Measurements from ENCODE around the gene MAFG. TPM values are rescaled to one million over a fixed set of nuclear protein-coding genes. Genes with fewer than 3 reads are reported as not detected.

The MAFG gene
- polyA plus RNA-seq, 1 of the 3 experiments (the other 2 are of a cell fraction): 38.7 TPM

- TF ChIP-seq TCF12 (IDR thresholded peaks at IDR 0.05) (peak; percentile 40; the same call in 1 of the 2 replicates), EZH2phosphoT487 (IDR thresholded peaks at IDR 0.05; ENCODE audit: borderline replicate concordance, low read depth) (no peak), FOSL2 (IDR thresholded peaks at IDR 0.05; ENCODE audit: borderline replicate concordance, low read depth) (peak; percentile 52; the same call in 1 of the 2 replicates), MXI1 (IDR thresholded peaks at IDR 0.05; ENCODE audit: low read depth, low read length) (no peak), MAX (IDR thresholded peaks at IDR 0.05; ENCODE audit: low read depth) (0 out of 2 replicates have a peak, but pooled peaks have one; percentile 19), FOXJ3 (CRISPR knock-in tag; IDR thresholded peaks at IDR 0.05) (no peak)
- TF ChIP-seq, protein P1, sequence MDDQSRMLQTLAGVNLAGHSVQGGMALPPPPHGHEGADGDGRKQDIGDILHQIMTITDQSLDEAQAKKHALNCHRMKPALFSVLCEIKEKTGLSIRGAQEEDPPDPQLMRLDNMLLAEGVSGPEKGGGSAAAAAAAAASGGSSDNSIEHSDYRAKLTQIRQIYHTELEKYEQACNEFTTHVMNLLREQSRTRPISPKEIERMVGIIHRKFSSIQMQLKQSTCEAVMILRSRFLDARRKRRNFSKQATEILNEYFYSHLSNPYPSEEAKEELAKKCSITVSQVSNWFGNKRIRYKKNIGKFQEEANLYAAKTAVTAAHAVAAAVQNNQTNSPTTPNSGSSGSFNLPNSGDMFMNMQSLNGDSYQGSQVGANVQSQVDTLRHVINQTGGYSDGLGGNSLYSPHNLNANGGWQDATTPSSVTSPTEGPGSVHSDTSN (IDR thresholded peaks at IDR 0.05): peak; percentile 71
- no peaks in the 10 kb centered on the region for H3K9me3 ChIP-seq
- peaks cover 26% of the 10 kb centered on the region for H3F3A ChIP-seq (replicated peaks; ENCODE audit: insufficient read depth)
- H3K79me2 ChIP-seq (ENCODE audit: insufficient read depth): peaks cover 63% of the 10 kb centered on the region
- H3K9me2 ChIP-seq: no peaks in the 10 kb centered on the region
- no peaks in the 10 kb centered on the region for H3K27me3 ChIP-seq (ENCODE audit: insufficient read depth)
- POLR2A ChIA-PET: interaction anchor here (1.0 to 1.5 kb wide), 3 partner anchors 11 to 20 kb away, joined by 3 to 5 read pairs (median 4); no protein-coding TSS in a partner anchor
- peaks cover 12 to 14% of the 10 kb centered on the region in 2 experiments for H3K4me1 ChIP-seq (ENCODE audit: control insufficient read depth in 1 of 2, insufficient read depth in 2 of 2, low read depth in 1 of 2, low read length in 1 of 2)
- WGBS (ENCODE audit: low lambda C conversion rate): 59% methylated on average over 11 of the region's 11 CpGs
- H3K4me3 ChIP-seq (ENCODE audit: low read depth in 2 of 2, low read length in 1 of 2): no peak overlapping the region
- peak overlapping the region in 1 of 2 experiments; percentile 16; a peak in 1 of 4 replicates for H3K27ac ChIP-seq (ENCODE audit: low read depth in 2 of 2, low read length in 1 of 2)
- CTCF ChIA-PET: interaction anchor here (0.7 to 5.7 kb wide), 3 partner anchors 15 to 151 kb away, joined by 3 to 54 read pairs (median 3); partner anchors contain the start of genes ARHGDIA and MAFG
- H3K4me2 ChIP-seq: peak overlapping the region; percentile 3; the same call in 1 of the 2 replicates
- H3K9ac ChIP-seq: no peak overlapping the region
- peaks cover 23% of the 10 kb centered on the region; the same call in 1 of the 2 replicates for H4K20me1 ChIP-seq (ENCODE audit: insufficient read depth)
- H2AFZ ChIP-seq (ENCODE audit: low read depth): no peak overlapping the region
- H3K36me3 ChIP-seq (replicated peaks in 1 of 2; ENCODE audit: control insufficient read depth in 1 of 2, insufficient read depth in 2 of 2, low read length in 1 of 2): peaks cover 59 to 67% of the 10 kb centered on the region in 2 experiments
- DNase-seq: peak; percentile 21
Observed at GRCh38 chr17:81885869-81886548, 41.5 kb downstream of the MAFG start.

GRCh38 chr17:81885454-81885853 is 42.1 kb downstream of the MAFG start:
- no peak for TF ChIP-seq CHD2 (IDR thresholded peaks at IDR 0.05; ENCODE audit: low read length, partially characterized antibody)
- TF ChIP-seq, protein P2, sequence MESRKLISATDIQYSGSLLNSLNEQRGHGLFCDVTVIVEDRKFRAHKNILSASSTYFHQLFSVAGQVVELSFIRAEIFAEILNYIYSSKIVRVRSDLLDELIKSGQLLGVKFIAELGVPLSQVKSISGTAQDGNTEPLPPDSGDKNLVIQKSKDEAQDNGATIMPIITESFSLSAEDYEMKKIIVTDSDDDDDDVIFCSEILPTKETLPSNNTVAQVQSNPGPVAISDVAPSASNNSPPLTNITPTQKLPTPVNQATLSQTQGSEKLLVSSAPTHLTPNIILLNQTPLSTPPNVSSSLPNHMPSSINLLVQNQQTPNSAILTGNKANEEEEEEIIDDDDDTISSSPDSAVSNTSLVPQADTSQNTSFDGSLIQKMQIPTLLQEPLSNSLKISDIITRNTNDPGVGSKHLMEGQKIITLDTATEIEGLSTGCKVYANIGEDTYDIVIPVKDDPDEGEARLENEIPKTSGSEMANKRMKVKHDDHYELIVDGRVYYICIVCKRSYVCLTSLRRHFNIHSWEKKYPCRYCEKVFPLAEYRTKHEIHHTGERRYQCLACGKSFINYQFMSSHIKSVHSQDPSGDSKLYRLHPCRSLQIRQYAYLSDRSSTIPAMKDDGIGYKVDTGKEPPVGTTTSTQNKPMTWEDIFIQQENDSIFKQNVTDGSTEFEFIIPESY (IDR thresholded peaks at IDR 0.05; ENCODE audit: borderline replicate concordance, low read depth): no peak
- no peak for TF ChIP-seq TAF1 (IDR thresholded peaks at IDR 0.05; ENCODE audit: borderline replicate concordance, low read depth, low read length)
- no peak for TF ChIP-seq EP300 (IDR thresholded peaks at IDR 0.05; ENCODE audit: borderline replicate concordance in 1 of 2, low read depth in 1 of 2, low read length in 1 of 2)
- no peak for TF ChIP-seq GATA2 (CRISPR knock-in tag; IDR thresholded peaks at IDR 0.05)
- TF ChIP-seq NRF1 (IDR thresholded peaks at IDR 0.05; ENCODE audit: low read depth, low read length): no peak
- TF ChIP-seq TEAD4 (IDR thresholded peaks at IDR 0.05; ENCODE audit: borderline replicate concordance, insufficient read depth): no peak
- no peak for TF ChIP-seq GABPA (IDR thresholded peaks at IDR 0.05; ENCODE audit: low read depth)
- no peak for TF ChIP-seq USF1 (IDR thresholded peaks at IDR 0.05; ENCODE audit: borderline replicate concordance, low read depth)
- TF ChIP-seq CTCF (IDR thresholded peaks at IDR 0.05): no peak
- TF ChIP-seq FOXJ3 (CRISPR knock-in tag; IDR thresholded peaks at IDR 0.05): no peak
- TF ChIP-seq TCF12 (IDR thresholded peaks at IDR 0.05): no peak
- TF ChIP-seq MAX (IDR thresholded peaks at IDR 0.05; ENCODE audit: low read depth): no peak
- no peak for TF ChIP-seq MXI1 (IDR thresholded peaks at IDR 0.05; ENCODE audit: low read depth, low read length)
- TF ChIP-seq ELF1 (IDR thresholded peaks at IDR 0.05): no peak
- no peak for TF ChIP-seq POLR2AphosphoS5 (IDR thresholded peaks at IDR 0.05; ENCODE audit: low read depth, low read length)
- H3K79me2 ChIP-seq (ENCODE audit: insufficient read depth): peaks cover 58% of the 10 kb centered on the region
- DNase-seq: peak; percentile 23
- peaks cover 23% of the 10 kb centered on the region; the same call in 1 of the 2 replicates for H4K20me1 ChIP-seq (ENCODE audit: insufficient read depth)
- no peak overlapping the region for H3K4me3 ChIP-seq (ENCODE audit: low read depth in 2 of 2, low read length in 1 of 2)
- H3K9me2 ChIP-seq: no peaks in the 10 kb centered on the region
- peaks cover 31% of the 10 kb centered on the region for H3F3A ChIP-seq (replicated peaks; ENCODE audit: insufficient read depth)
- no peaks in the 10 kb centered on the region for H3K27me3 ChIP-seq (ENCODE audit: insufficient read depth)
- POLR2A ChIA-PET: interaction anchor here (1.5 kb wide), 1 partner anchor 20 kb away, joined by 5 read pairs; no protein-coding TSS in a partner anchor
- H3K36me3 ChIP-seq (replicated peaks in 1 of 2; ENCODE audit: control insufficient read depth in 1 of 2, insufficient read depth in 2 of 2, low read length in 1 of 2): peaks cover 61 to 70% of the 10 kb centered on the region in 2 experiments
- no peak overlapping the region for H2AFZ ChIP-seq (ENCODE audit: low read depth)
- H3K4me1 ChIP-seq (ENCODE audit: control insufficient read depth in 1 of 2, insufficient read depth in 2 of 2, low read depth in 1 of 2, low read length in 1 of 2): peaks cover 11 to 14% of the 10 kb centered on the region in 2 experiments
- H3K4me2 ChIP-seq: no peak overlapping the region
- CTCF ChIA-PET: interaction anchor here (1.3 to 5.7 kb wide), 2 partner anchors 14 to 145 kb away, joined by 3 to 54 read pairs; partner anchors contain the start of gene ARHGDIA
- peak overlapping the region in 1 of 2 experiments; percentile 16; a peak in 1 of 4 replicates for H3K27ac ChIP-seq (ENCODE audit: low read depth in 2 of 2, low read length in 1 of 2)
- H3K9ac ChIP-seq: no peak overlapping the region
- H3K9me3 ChIP-seq: no peaks in the 10 kb centered on the region
- WGBS (ENCODE audit: low lambda C conversion rate): 92% methylated on average over 10 of the region's 10 CpGs
